Stromal cell of bone marrow (primary cell): ENCODE measurements around the gene LOXL1.

Experiments
- DNase-seq: peaks from one replicate; pipeline ENCODE4 v3.0.0-alpha.2; 2012; ENCODE audit warnings: low read depth

LOXL1 gene

DNA sequence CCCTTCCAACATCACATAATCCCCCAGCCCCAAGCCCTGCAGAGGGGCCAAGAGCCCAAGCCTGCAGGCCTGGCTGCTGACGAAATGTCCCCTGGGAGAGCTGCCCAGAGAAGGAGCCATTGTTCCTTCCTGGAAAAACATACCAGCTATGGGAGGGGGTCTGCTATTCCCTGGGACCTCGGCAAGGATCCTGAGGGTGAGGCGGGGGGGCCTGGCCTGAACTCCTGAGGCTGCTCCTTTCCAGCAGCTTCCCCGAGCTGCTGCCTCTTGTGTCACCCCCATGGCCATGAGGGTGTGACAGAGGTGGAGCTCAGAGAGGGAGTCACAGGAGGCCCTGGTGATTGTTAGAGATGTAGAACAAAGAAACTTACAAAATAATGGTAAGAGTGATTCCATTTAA is 12.9 kb downstream of the LOXL1 start:
- DNase-seq: no peak

GRCh38 chr15:73940061-73940981 is 14.1 kb downstream of the LOXL1 start:
- no peak for DNase-seq

- peak; percentile 68 for DNase-seq
Observed at GRCh38 chr15:73941044-73941443, 14.8 kb downstream of the LOXL1 start.

- no peak for DNase-seq
Observed at GRCh38 chr15:73941449-73941848, 15.2 kb downstream of the LOXL1 start.

DNA sequence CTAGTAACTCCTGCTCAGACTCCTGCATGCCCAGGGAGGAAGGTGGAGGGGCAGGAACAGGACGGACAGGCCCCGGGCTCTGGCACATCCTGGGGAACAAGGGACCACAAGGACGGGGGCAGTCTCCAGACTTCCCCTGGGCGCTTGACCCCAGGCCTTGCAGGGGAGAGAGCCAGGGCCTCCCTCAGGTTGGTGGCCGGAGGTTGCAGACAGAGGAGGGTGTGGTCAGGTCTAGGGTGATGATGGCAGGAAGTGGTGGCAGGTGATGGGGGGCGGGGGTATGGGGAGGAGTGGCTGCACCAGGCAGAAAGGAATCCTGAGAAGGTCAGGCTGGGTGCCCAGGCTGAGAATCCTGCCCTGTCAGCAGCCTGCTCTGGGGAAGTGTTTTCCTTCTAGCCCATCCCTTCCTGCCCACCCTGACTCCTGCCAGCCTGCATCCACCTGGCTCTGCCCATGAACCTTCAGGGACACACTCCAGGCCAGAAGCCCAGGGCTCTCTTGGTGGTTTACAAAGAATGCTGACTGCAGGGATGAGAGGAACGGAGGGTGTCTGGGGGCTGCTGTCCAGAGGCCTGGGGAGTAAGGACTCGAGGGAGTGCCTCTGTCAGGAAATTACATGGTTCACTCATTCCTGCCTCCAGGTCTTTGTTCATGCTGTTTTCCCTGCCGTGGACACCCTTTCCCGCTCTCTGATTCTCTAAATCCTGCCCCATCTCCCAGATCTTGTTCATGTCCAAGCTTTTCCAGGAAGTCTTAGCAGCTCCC is 15.8 kb downstream of the LOXL1 start:
- DNase-seq: no peak

DNA sequence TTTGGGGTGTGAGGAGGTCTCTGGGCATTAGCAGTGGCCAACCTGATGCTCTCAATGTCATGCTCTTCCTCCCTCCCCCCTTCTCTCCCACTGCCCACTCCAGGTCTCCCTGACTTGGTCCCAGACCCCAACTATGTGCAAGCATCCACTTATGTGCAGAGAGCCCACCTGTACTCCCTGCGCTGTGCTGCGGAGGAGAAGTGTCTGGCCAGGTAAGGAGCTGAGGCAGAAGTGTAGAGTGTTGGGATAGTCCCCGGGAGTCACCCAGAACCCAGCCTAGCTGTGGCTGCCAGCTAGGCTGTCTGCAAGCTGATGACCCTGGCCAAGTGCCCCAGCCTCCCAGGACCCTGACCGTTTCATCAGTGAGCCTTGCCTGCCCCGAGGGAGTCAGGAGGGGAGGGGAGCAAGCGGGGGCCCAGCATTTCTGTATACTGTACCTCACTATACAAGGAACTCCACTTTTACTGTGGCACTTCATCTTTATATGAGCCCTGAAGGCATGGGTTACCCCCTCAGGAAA is 16.5 kb downstream of the LOXL1 start:
- no peak for DNase-seq

DNA sequence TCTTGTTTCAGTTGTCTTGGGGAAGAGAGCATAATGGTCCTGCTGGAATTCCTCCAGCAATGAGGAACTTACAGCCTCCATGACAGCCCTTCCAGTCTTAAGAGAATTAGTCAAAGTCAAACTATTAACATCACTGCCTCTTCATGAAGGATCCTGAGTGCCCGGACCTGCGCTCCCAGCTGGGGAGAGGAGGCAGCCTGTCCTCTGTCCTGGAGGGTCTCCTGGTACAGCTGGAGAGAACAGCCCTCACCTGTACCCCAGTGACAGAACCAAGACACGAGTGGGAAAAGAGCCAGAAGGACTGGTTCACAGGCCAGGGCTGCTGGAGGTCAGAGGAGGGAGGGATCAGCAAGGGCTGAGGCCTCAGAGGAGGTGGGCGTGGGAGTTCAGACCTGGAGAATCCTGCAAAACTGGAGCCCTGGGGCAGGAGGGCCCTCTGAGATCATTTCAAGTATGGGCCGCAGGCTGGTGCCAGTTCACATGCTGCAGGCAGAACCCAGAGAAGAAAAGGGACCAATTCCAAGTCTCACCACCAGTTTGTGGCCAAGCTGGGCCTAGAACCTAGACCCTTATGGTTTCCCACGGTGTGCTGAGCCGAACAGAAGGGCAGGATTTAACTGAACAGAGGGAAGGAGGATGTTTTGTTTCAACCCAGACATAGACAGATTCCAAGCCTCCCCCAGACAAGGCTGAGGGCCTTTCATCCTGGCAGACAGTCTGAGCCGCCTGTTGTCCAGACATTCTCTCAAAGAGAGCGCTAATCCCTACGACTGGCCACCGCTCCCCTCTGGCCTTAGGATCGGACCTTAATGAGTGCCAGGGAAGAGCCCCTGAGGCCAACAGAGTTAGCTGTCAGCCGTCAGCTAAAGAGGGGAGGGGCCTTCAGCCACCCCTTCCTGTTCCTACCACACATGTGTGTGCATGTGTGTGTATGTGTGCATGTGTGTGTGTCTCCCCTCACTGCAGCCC is 18.2 kb downstream of the LOXL1 start:
- DNase-seq: no peak

DNA sequence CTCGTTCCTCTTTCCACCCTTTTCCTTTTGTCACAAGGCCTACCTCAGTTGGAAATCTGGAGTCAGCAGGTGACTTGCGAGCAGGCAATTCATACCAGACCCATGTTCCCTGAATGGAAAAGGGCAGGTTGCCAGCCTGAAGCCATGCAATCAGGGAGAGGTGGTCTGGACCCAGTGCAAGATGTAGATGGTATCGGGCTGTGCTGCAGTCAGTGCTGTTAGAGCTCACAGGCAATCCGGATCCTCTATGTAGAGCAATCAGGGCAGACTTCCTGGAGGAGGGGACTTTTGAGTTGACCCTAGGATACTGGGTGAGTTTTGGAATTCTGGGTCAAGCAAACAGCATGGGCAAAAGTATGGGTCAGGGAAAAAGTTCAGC is 18.9 kb downstream of the LOXL1 start:
- DNase-seq: no peak

- DNase-seq: no peak
Observed at GRCh38 chr15:73946046-73946721, 19.9 kb downstream of the LOXL1 start.

- no peak for DNase-seq
Observed at GRCh38 chr15:73946795-73947370, 20.6 kb downstream of the LOXL1 start.

- no peak for DNase-seq
Observed at GRCh38 chr15:73947651-73948050, 21.4 kb downstream of the LOXL1 start.

DNA sequence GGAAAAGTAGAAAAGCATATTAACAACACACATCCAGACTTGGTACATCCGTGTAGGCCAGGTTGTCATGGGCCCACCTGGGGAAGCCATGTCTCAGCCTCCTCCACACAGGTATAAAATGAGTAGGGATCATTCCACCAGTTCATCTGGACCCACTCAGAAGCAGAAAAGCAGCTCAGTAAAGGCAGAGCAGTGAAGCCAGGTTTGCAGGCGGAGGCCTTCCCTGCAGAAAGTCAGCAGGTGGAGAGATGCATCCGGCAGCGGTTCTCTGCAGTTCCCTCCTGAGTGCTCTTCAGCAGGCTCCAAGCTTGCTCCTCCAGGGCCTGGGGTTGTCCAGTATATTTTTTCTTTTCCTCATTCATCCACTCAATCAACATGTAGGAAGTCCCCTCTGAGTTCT is 22.1 kb downstream of the LOXL1 start:
- DNase-seq: no peak

GRCh38 chr15:73948982-73949381 is 22.7 kb downstream of the LOXL1 start:
- no peak for DNase-seq

- DNase-seq: no peak
Observed at GRCh38 chr15:73949496-73949895, 23.2 kb downstream of the LOXL1 start.

DNA sequence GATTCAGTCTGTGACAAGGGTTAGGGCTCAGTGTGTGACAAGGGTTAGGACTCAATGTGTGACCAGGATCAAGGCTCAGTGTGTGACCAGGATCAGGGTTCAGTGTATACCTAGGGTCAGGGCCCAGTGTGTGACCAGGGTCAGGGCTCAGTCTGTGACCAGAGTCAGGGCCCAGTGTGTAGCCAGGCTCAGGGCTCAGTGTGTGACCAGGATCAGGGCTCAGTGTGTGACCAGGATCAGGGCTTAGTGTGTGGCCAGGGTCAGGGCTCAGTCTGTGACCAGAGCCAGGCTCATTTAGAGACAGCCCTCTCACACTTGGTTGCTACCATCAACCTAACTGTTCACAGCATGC is 24.2 kb downstream of the LOXL1 start:
- no peak for DNase-seq

- peak; percentile 99 for DNase-seq
Observed at GRCh38 chr15:73950831-73951561, 24.7 kb downstream of the LOXL1 start.

DNA sequence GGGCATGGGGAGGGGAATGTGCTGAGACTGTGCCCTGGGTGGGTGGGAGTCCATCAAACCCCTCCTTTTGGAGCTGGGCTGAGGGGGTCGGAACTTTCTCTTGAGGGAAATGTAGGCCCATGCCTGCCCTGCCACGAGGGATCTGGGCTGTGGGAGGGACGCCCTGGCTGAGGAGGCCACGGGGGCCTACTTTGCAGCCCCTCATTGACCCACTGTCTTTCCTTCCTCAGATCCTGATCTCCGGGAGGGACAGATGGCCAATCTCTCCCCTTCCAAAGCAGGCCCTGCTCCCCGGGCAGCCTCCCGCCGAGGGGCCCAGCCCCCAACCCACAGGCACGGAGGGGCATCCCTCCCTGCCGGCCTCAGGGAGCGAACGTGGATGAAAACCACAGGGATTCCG is 25.3 kb downstream of the LOXL1 start:
- DNase-seq: no peak

GRCh38 chr15:73952171-73952912 is 26.1 kb downstream of the LOXL1 start:
- DNase-seq: no peak

- DNase-seq: no peak
Observed at GRCh38 chr15:73952913-73953750, 26.9 kb downstream of the LOXL1 start.
